Measurements from ENCODE around the gene OPN1MW.
"Not testable (repeated sequence)": the region's sequence is repeated elsewhere in the genome, so short reads cannot be mapped to it uniquely, and the experiment has no call there.

The OPN1MW gene

DNA sequence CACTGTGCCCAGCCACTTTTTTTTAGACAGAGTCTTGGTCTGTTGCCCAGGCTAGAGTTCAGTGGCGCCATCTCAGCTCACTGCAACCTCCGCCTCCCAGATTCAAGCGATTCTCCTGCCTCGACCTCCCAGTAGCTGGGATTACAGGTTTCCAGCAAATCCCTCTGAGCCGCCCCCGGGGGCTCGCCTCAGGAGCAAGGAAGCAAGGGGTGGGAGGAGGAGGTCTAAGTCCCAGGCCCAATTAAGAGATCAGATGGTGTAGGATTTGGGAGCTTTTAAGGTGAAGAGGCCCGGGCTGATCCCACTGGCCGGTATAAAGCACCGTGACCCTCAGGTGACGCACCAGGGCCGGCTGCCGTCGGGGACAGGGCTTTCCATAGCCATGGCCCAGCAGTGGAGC is at the start of gene OPN1MW:
OPN1MW (plus strand) TSS at position 301 of the 400 bp plus-strand sequence; CDS start at position 383, 82 bp downstream.
- not testable (repeated sequence) for DNase-seq

DNA sequence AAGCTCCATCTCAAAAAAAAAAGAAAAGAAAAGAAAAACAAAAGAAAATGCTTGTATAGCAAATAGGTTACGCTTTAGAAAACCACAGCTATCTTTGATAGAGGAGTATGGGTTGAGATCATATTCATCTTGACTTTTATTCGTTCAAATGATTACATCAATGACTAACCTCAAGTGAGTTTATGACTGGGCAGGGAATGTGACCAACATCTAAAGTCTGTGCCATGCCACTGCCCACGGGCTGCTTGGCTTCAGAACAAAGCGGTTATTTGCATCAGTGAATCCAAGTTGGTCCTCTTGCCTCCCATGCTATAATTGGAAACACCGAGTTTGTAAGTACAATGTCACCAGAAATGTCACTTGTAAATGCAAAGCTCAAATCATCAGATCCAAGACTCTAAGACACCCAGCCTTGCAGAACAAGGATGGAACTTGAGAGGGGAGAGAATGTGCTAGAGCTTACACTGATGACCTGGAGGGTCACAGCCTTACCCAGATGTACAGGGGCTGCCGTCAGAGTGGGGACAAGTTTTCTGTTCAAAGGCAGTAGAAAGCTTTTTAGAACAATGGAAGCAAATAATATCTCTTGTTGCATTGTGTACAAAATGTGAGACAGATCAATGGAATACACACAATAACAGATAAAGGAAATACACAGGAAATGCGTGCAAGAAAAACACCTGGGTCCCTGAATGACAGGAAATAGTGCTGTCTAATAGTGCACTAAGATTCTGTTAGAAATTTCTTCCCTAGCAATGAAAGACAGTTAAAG is 46.8 kb upstream of the OPN1MW start:
- DNase-seq: peak; percentile 27

DNA sequence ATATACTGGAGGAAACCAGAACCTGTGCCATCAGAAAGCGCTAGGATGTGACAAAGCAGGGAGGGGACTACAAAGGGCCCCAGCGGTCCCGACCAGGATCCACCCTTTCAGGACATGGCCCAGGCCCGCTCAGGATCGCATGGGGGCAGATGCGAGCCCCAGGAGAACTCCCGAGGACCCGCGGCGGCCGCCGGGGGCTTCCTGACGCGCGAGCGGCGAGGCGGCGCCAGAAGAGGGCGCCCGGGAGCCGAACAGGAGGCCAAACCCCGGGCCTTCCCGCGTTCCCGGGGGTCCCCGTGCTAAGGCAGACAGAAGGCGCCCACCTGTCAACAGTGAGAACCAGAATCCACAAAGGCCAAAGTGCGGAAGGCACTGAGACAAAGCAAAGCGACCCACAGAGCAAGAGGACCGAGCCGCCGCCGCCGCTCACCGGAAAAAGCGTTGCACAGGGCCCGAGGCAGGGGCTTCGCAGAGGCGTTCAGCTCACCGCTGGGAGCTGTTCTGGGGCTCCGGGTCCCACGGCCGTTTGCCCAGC is 45.7 kb upstream of the OPN1MW start:
- DNase-seq: peak; percentile 72

DNA sequence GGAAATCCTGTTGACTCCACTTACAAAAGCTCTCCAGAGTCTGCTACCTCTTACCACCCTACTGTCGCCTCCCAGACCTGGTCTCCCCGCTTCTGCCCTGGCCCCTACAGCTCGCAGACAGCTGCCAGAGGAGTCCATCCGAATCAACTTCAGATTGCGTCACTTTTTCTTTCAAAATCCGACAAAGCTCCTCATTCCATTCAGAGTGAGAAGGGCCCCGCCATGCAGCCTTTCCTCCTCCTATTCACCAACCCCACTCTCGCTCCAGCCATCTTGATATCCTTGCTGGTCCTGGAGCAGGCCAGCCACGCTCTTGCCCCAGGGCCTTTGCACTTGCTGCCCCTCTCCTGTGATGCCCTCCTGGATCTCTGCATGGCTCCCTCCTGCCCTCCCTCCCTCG is 43.5 kb upstream of the OPN1MW start:
- no peak for DNase-seq

DNA sequence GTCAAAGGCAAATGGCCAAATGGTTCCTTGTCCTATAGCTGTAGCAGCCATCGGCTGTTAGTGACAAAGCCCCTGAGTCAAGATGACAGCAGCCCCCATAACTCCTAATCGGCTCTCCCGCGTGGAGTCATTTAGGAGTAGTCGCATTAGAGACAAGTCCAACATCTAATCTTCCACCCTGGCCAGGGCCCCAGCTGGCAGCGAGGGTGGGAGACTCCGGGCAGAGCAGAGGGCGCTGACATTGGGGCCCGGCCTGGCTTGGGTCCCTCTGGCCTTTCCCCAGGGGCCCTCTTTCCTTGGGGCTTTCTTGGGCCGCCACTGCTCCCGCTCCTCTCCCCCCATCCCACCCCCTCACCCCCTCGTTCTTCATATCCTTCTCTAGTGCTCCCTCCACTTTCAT is 42.2 kb upstream of the OPN1MW start:
- no peak for DNase-seq

DNA sequence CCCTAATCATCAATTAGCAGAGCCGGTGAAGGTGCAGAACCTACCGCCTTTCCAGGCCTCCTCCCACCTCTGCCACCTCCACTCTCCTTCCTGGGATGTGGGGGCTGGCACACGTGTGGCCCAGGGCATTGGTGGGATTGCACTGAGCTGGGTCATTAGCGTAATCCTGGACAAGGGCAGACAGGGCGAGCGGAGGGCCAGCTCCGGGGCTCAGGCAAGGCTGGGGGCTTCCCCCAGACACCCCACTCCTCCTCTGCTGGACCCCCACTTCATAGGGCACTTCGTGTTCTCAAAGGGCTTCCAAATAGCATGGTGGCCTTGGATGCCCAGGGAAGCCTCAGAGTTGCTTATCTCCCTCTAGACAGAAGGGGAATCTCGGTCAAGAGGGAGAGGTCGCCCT is 41.7 kb upstream of the OPN1MW start:
- DNase-seq: no peak

DNA sequence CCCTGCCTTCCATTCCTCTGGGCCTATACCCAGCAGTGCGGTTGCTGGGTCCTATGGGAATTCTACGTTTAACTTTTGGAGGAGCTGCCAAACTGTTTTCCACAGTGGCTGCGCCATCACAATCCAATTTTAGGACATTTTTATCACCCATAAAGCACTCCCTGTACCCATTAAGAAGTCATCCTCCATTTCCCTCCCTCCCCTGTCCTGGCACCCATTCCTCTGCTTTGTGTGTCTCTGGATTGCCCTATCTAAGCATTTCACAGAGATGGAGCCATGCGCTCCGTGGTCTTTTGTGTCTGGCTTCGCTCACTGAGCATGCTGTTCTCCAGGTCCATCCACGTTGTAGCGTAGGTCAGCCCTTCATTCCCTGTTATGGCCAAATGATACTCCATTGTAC is 40.0 kb upstream of the OPN1MW start:
- no peak for DNase-seq

DNA sequence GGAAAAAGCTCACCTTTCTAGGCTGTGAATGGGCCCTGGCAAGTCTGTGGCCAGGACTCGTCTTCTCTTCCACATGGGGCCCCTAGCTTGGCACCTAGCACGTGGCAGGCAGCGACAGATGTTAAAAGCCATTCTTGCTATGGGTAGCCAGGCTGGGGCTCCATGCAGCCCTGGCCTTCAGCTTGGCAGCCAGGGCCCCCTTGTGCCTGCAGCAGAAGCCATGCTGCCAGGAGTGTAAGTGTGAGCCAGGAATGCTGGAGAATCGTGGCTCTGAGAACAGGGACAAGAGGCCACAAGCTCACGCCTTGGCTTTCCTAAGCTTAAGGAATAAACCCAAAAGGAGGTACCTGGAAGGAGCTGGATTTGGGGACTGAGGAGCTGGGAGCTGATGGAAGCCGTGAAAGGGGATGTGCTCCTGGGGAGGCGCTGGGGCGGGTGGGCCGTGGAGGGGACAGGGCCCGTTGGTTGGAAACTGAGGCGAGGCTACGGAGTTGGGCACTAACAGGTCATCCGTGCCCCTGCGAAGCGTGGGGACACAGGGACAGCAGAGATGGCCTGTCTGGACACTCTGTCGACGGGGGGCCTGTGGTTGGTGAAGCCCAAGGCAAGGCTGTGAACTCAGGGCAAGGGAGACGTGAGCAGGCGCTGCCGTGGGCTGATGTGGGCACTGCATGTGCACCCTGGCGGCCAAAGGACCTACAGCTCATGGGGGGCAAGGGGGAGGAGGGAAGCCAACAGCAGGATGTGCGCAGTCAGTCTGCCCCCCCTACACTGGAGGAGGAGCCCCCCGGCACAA is 39.2 kb upstream of the OPN1MW start:
- DNase-seq: no peak

DNA sequence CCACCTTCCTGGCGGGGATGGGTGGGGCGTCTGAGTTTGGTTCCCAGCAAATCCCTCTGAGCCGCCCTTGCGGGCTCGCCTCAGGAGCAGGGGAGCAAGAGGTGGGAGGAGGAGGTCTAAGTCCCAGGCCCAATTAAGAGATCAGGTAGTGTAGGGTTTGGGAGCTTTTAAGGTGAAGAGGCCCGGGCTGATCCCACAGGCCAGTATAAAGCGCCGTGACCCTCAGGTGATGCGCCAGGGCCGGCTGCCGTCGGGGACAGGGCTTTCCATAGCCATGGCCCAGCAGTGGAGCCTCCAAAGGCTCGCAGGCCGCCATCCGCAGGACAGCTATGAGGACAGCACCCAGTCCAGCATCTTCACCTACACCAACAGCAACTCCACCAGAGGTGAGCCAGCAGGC is 38.4 kb upstream of the OPN1MW start, which contains the start of gene OPN1LW:
OPN1LW (plus strand) TSS at position 234 of the 400 bp plus-strand sequence; CDS start at position 275, 41 bp downstream.
- DNase-seq: not testable (repeated sequence)

DNA sequence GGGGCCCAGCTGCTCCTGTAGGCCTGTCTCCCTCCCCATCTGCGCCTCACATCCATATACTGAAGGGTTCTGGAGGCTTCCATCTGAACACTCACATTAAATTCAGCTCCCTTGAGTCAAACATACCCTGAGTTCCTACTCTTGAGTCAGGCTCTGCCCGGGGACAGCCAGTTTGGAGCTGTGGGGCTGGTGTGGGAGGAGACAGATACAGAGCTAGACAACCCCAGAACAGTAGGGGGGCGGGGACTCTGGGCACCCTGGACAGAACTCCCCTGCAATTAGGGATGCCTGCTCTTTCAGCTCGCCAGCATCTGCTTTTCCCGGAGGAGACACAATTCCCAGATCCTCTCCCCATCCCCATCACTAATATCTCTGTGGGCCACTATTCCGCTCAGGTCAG is 31.4 kb upstream of the OPN1MW start:
- not testable (repeated sequence) for DNase-seq

DNA sequence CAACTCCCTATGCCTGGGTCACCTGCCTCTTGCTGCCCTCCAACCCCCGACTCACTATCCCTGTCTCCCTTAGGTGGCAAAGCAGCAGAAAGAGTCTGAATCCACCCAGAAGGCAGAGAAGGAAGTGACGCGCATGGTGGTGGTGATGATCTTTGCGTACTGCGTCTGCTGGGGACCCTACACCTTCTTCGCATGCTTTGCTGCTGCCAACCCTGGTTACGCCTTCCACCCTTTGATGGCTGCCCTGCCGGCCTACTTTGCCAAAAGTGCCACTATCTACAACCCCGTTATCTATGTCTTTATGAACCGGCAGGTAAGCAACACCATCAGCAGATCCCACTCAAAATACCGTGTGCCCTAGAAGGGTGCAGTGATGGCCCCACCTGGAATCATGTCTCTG is 26.2 kb upstream of the OPN1MW start:
- DNase-seq: not testable (repeated sequence)

DNA sequence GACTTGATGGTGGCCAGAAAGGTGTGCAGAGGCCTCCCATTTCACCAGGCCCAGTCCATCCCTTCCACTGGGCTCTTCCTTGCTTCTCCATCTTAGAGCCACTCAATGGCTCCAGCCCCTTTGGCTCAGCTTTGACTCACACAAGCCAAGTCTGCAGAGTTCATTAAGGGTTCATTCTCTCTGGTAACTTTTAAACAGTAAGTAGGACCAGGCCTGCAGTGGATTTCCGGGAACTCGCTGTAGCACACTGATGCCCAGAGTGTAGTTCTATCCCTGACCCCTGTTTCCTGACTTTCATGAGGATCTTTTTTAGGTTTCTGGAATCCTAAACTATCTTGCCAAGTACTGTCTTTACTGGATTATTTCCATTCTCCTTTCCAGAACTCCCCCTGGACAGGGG is 25.2 kb upstream of the OPN1MW start:
- DNase-seq: not testable (repeated sequence)

DNA sequence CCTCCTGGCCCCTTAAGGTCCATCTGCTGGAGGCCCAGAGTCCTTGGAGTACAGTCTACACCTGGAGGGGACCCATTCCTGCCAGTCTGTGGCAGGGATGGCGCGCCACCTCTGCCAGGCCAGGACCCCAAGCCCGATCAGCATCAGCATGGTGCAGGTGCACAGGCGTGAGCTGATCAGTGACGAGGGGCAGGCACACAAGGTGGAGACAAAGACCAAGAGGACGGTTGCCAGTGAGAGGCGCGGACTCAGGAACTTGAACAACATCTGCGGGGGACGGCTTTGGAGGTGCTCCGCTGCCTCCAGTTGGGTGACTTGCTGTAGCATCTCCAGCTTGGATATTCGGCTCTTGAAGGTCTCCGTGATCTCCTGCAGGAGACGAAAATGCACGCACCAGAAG is 23.1 kb upstream of the OPN1MW start:
- DNase-seq: not testable (repeated sequence)

DNA sequence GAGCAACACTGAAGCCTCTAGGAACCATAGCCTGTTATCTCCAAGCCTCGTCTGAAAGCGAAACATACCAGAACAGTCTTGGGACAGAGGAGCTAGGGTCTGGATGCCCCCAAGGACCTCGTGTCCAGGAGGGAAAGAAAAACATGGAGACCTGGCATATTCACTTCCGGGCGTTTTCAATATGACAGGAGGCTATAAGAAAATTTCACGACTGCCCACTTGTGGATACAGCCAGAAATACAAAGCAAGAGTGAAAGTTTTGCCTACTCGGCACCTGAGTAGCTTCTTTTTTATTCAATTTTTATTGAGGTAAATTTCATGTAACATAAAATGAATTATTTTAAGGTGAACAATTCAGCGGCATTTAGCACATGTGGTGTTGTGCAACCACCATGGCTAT is 17.5 kb upstream of the OPN1MW start:
- DNase-seq: not testable (repeated sequence)

DNA sequence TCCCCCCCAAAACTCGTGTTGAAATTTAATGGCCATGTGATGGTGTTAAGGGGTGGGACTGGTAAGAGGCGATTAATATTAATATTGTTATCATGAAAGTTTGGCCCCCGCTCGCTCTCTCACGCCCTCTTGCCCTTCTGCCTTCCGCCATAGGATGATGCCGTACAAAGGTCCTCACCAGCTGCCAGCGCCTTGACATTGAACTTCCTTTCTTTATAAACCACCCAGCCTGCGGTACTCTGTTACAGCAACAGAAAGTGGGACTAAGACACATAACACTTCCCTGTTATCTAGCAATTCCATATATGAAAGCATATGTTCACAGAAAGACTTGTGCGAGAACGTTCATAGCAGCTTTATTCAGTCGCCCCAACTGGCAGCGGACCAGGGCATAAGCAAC is 14.0 kb upstream of the OPN1MW start:
- DNase-seq: not testable (repeated sequence)

DNA sequence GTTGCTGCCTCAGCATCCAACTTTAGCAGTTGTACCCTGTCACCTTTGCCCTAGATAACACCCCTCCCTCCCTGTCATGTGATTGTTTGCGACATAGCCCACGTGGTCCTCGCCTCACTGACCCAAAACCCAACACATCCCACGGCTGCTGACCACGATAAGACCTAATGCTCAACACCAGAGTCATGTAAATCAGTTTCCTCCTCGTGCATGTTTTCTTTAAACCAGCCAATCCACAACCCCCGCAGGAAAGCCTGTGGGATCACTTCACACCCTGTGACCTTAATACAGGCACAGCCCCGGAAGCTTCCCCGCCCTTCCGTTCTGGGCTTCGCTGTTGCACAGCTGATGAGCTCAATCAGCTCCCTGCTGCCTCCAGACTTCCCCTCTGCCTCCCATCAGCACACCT is 9.9 kb upstream of the OPN1MW start:
- DNase-seq: not testable (repeated sequence)

DNA sequence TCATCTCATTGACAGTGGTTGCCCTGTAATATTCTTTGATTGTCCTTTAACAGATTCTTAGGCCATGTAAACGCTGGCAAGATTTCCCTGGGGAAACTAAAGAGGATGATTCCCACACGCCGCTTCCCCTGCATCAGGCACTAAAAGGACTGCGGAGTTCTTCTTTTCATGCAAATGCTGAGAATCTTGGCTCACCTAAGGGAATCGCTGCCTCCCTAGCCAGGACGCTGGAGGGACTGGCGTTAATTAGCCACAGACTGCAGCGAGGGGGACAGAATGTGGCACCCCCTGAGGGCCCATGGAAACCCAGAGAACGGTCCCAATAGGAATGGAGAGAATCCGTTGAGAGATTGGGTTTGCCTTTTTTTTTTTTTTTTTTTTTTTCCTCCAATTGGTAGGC is 8.0 kb upstream of the OPN1MW start:
- not testable (repeated sequence) for DNase-seq

DNA sequence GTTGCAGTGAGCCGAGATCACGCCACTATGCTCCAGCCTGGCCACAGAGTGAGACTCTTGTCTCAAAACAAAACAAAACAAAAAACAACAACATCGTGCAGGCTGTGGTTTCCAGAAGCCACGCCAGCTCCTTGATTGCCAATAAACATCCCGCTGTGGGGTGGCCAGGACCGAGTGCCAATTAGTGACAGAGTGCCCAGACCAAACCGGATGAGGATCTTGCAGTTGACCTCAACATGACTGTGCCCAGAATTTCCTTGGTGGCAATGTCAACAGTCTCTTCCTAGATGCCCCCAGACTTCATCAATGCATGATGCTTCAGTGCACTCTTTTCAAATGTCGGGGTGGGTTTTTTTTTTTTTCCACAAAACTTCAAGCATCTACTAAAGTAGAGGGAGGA is 1.4 kb downstream of the OPN1MW start:
- DNase-seq: not testable (repeated sequence)

DNA sequence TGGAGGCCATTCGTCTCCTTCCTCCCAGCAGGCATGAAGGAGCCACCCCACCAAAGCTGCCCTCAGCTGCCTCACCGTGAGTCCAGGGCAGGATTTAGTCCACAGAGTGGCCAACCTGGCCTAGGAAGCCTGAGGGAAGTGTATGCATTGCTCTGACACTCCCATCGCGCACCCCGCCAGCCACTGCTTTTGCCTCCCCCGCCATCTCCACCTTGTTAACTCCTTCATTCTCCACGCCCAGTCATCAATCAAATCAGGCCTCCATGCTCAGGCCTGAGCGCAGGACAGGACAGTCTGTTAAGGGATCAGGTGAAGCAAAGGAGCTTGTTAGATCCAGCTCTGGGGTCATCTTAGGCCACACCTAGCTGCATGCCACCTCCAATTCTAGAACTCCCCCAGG is 10.4 kb downstream of the OPN1MW start:
- DNase-seq: not testable (repeated sequence)

DNA sequence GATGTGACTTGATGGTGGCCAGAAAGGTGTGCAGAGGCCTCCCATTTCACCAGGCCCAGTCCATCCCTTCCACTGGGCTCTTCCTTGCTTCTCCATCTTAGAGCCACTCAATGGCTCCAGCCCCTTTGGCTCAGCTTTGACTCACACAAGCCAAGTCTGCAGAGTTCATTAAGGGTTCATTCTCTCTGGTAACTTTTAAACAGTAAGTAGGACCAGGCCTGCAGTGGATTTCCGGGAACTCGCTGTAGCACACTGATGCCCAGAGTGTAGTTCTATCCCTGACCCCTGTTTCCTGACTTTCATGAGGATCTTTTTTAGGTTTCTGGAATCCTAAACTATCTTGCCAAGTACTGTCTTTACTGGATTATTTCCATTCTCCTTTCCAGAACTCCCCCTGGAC is 11.9 kb downstream of the OPN1MW start:
- not testable (repeated sequence) for DNase-seq

DNA sequence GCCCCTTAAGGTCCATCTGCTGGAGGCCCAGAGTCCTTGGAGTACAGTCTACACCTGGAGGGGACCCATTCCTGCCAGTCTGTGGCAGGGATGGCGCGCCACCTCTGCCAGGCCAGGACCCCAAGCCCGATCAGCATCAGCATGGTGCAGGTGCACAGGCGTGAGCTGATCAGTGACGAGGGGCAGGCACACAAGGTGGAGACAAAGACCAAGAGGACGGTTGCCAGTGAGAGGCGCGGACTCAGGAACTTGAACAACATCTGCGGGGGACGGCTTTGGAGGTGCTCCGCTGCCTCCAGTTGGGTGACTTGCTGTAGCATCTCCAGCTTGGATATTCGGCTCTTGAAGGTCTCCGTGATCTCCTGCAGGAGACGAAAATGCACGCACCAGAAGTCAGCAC is 14.1 kb downstream of the OPN1MW start:
- DNase-seq: not testable (repeated sequence)

DNA sequence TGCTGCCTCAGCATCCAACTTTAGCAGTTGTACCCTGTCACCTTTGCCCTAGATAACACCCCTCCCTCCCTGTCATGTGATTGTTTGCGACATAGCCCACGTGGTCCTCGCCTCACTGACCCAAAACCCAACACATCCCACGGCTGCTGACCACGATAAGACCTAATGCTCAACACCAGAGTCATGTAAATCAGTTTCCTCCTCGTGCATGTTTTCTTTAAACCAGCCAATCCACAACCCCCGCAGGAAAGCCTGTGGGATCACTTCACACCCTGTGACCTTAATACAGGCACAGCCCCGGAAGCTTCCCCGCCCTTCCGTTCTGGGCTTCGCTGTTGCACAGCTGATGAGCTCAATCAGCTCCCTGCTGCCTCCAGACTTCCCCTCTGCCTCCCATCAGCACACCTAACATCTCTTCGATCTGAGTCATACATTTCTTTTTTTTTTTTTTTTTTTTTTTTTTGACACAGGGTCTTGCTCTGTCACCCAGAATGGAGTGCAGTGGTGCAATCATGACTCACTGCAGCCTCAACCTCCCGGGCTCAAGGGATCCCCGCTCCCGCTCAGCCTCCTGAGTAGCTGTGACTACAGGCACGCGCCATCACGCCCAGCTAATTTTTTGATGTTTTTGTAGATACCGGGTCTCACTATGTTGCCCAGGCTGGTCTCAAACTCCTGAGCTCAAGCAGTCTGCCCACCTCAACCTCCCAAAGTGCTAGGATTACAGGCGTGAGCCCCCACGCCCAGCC is 27.4 kb downstream of the OPN1MW start:
- not testable (repeated sequence) for DNase-seq

DNA sequence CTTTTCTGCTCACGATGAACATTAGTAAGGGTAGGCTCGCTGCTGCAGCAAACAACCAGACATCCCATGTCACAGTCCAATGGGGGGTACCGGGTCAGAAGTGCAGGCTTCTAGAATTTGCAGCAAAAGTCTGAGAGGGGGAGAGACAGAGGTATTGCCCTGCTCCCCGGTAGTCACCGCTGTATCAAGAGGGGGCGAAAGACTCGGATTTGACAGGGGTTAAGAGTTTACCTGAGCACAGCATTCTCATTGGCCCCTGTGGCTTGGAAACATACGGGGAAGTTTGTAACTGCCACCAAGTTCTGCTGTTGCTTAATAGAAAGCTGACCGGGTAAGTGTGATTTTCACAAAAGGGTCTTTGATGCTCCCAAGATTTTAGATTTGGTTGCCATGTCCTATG is 28.7 kb downstream of the OPN1MW start:
- not testable (repeated sequence) for DNase-seq
